ENCODE results near the gene SPIRE1.

The SPIRE1 gene

GRCh38 chr18:12694032-12694431 is 36.1 kb upstream of the SPIRE1 start:
- Histone ChIP-seq H3K9me3 (ENCODE audit: insufficient read depth, low read length, severe bottlenecking) (no peaks in the 10 kb centered on the region), H4K20me1 (ENCODE audit: insufficient read depth, low read length) (no peaks in the 10 kb centered on the region), H3K9ac (ENCODE audit: low read depth, low read length) (no peak overlapping the region), H3K27ac (ENCODE audit: low read length) (no peak overlapping the region), H3K4me1 (ENCODE audit: insufficient read depth, low read length) (no peaks in the 10 kb centered on the region), H3K79me2 (ENCODE audit: insufficient read depth, low read length) (peaks cover 18% of the 10 kb centered on the region), H3K4me2 (ENCODE audit: insufficient read depth, low read length) (no peak overlapping the region), H3K27me3 (ENCODE audit: insufficient read depth, low read length, poor library complexity) (no peaks in the 10 kb centered on the region), H3K36me3 (ENCODE audit: insufficient read depth, low read length) (peaks cover 57% of the 10 kb centered on the region), H3K4me3 (ENCODE audit: low read depth in 1 of 2, low read length in 2 of 2) (no peak overlapping the region), H2AFZ (ENCODE audit: low read depth, low read length) (no peak overlapping the region)
- DNase-seq (no peak), ATAC-seq (ENCODE audit: insufficient read depth, low read depth) (no peak)
- TF ChIP-seq EZH2 (IDR thresholded peaks at IDR 0.05; ENCODE audit: borderline replicate concordance, low read depth, low read length, severe bottlenecking) = no peak
- TF ChIP-seq CTCF (IDR thresholded peaks at IDR 0.05; ENCODE audit: borderline replicate concordance, extremely low read depth, low read length, poor library complexity, severe bottlenecking) = no peak

GRCh38 chr18:12692206-12692605 is 34.3 kb upstream of the SPIRE1 start:
- Histone ChIP-seq H3K4me1 (ENCODE audit: insufficient read depth, low read length) (no peaks in the 10 kb centered on the region), H3K27ac (ENCODE audit: low read length) (no peak overlapping the region), H3K79me2 (ENCODE audit: insufficient read depth, low read length) (peaks cover 7% of the 10 kb centered on the region; the same call in 1 of the 2 replicates), H3K4me2 (ENCODE audit: insufficient read depth, low read length) (no peak overlapping the region), H2AFZ (ENCODE audit: low read depth, low read length) (no peak overlapping the region), H3K9me3 (ENCODE audit: insufficient read depth, low read length, severe bottlenecking) (no peaks in the 10 kb centered on the region), H3K4me3 (ENCODE audit: low read depth in 1 of 2, low read length in 2 of 2) (no peak overlapping the region), H3K9ac (ENCODE audit: low read depth, low read length) (no peak overlapping the region), H3K36me3 (ENCODE audit: insufficient read depth, low read length) (peaks cover 45% of the 10 kb centered on the region), H3K27me3 (ENCODE audit: insufficient read depth, low read length, poor library complexity) (no peaks in the 10 kb centered on the region), H4K20me1 (ENCODE audit: insufficient read depth, low read length) (no peaks in the 10 kb centered on the region)
- no peak for DNase-seq
- ATAC-seq (ENCODE audit: insufficient read depth, low read depth) = no peak
- TF ChIP-seq EZH2 (IDR thresholded peaks at IDR 0.05; ENCODE audit: borderline replicate concordance, low read depth, low read length, severe bottlenecking) (no peak), CTCF (IDR thresholded peaks at IDR 0.05; ENCODE audit: borderline replicate concordance, extremely low read depth, low read length, poor library complexity, severe bottlenecking) (no peak)

- no peaks in the 10 kb centered on the region for H3K79me2 ChIP-seq (ENCODE audit: insufficient read depth, low read length)
- H3K9me3 ChIP-seq (ENCODE audit: insufficient read depth, low read length, severe bottlenecking) = no peaks in the 10 kb centered on the region
- H3K4me2 ChIP-seq (ENCODE audit: insufficient read depth, low read length) = no peak overlapping the region
- no peak for DNase-seq
- no peaks in the 10 kb centered on the region for H4K20me1 ChIP-seq (ENCODE audit: insufficient read depth, low read length)
- H3K36me3 ChIP-seq (ENCODE audit: insufficient read depth, low read length) = peaks cover 52% of the 10 kb centered on the region
- H3K4me1 ChIP-seq (ENCODE audit: insufficient read depth, low read length) = no peaks in the 10 kb centered on the region
- no peak overlapping the region for H3K4me3 ChIP-seq (ENCODE audit: low read depth in 1 of 2, low read length in 2 of 2)
- TF ChIP-seq EZH2 (IDR thresholded peaks at IDR 0.05; ENCODE audit: borderline replicate concordance, low read depth, low read length, severe bottlenecking) = no peak
- TF ChIP-seq CTCF (IDR thresholded peaks at IDR 0.05; ENCODE audit: borderline replicate concordance, extremely low read depth, low read length, poor library complexity, severe bottlenecking) = no peak
- no peak overlapping the region for H3K27ac ChIP-seq (ENCODE audit: low read length)
- H3K9ac ChIP-seq (ENCODE audit: low read depth, low read length) = no peak overlapping the region
- H3K27me3 ChIP-seq (ENCODE audit: insufficient read depth, low read length, poor library complexity) = no peaks in the 10 kb centered on the region
- ATAC-seq (ENCODE audit: insufficient read depth, low read depth) = no peak
- no peak overlapping the region for H2AFZ ChIP-seq (ENCODE audit: low read depth, low read length)
These were observed 31.4 kb upstream of the SPIRE1 start for GRCh38 chr18:12689256-12689850.
